Measurements from ENCODE around the gene DTD1. TPM values are rescaled to one million over a fixed set of nuclear protein-coding genes. Genes with fewer than 3 reads are reported as not detected.

Gene DTD1
- total and polyA plus RNA-seq, 11 donors: 8.0 to 30.3 (median 15.6) TPM

- peaks cover 0 to 13% (median 5%) of the 10 kb centered on the region in 12 donors for H3K4me1 ChIP-seq
- peak overlapping the region; percentile 61 to 96 (median 90) for H3K27ac ChIP-seq
- intact Hi-C loops (cut with DNase I): loop anchor here in 6 of 10 donors (2.0 to 10.0 kb wide), 6 partner anchors 49 to 509 kb away; partner anchors contain the start of genes SMIM26 (in 2 of the 6), DTD1 (in 1 of the 6), RBBP9 (in 1 of the 6) and ZNF133 (in 1 of the 6)
- peaks cover 0 to 4% (median 0%) of the 10 kb centered on the region in 9 donors for H3K27me3 ChIP-seq
- peak in 1 of 2 donors; percentile 80 for TF ChIP-seq POLR2A (IDR thresholded peaks at IDR 0.05)
- TF ChIP-seq CTCF (IDR thresholded peaks at IDR 0.05): peak in 4 of 12 donors; percentile 16 to 28 (median 24)
- H3K36me3 ChIP-seq: no peaks in the 10 kb centered on the region
- DNase-seq (peak; percentile 88 to 95 (median 91)), ATAC-seq (peak; percentile 99 to 100 (median 100))
- peak overlapping the region; percentile 64 to 93 (median 84) for H3K4me3 ChIP-seq
- WGBS, 4 donors: 7 to 14% (median 9%) methylated on average over 17 to 29 of the region's 29 CpGs
- peaks cover 0 to 14% (median 1%) of the 10 kb centered on the region in 12 donors for H3K9me3 ChIP-seq
These were observed 206.0 kb downstream of the DTD1 start for GRCh38 chr20:18793625-18794427.

- no peak for DNase-seq
- Histone ChIP-seq H3K4me1 (peaks cover 0 to 13% (median 5%) of the 10 kb centered on the region in 12 donors), H3K27ac (peak overlapping the region in 11 of 12 donors; percentile 74 to 96 (median 91)), H3K36me3 (no peaks in the 10 kb centered on the region), H3K27me3 (peaks cover 0 to 4% (median 0%) of the 10 kb centered on the region in 9 donors), H3K9me3 (peaks cover 0 to 14% (median 1%) of the 10 kb centered on the region in 12 donors), H3K4me3 (peak overlapping the region; percentile 64 to 93 (median 84))
- intact Hi-C loops (cut with DNase I): loop anchor here in 6 of 10 donors (2.0 to 10.0 kb wide), 6 partner anchors 48 to 510 kb away; partner anchors contain the start of genes SMIM26 (in 2 of the 6), DTD1 (in 1 of the 6), RBBP9 (in 1 of the 6) and ZNF133 (in 1 of the 6)
- no peak for ATAC-seq
- WGBS, 4 donors: 46 to 69% (median 55%) methylated on average over 3 of the region's 3 CpGs
- TF ChIP-seq CTCF (IDR thresholded peaks at IDR 0.05) (no peak), POLR2A (IDR thresholded peaks at IDR 0.05) (no peak)
These were observed 206.6 kb downstream of the DTD1 start for GRCh38 chr20:18794428-18794787.

- WGBS, 4 donors: 91 to 96% (median 95%) methylated on average over 4 of the region's 4 CpGs
These were observed 207.5 kb downstream of the DTD1 start for GRCh38 chr20:18795366-18795765.

More at GRCh38 chr20:18795366-18795765, 207.5 kb downstream of the DTD1 start:
- Histone ChIP-seq H3K4me3 (no peak overlapping the region), H3K27ac (no peak overlapping the region), H3K9me3 (peaks cover 0 to 14% (median 1%) of the 10 kb centered on the region in 12 donors), H3K27me3 (no peaks in the 10 kb centered on the region), H3K36me3 (no peaks in the 10 kb centered on the region), H3K4me1 (peaks cover 0 to 13% (median 5%) of the 10 kb centered on the region in 12 donors)
- DNase-seq: no peak
- ATAC-seq: no peak
- TF ChIP-seq POLR2A (IDR thresholded peaks at IDR 0.05): no peak
- no peak for TF ChIP-seq CTCF (IDR thresholded peaks at IDR 0.05)
- intact Hi-C loops (cut with DNase I): loop anchor here in 6 of 10 donors (2.0 to 10.0 kb wide), 6 partner anchors 47 to 511 kb away; partner anchors contain the start of genes SMIM26 (in 2 of the 6), DTD1 (in 1 of the 6), RBBP9 (in 1 of the 6) and ZNF133 (in 1 of the 6)

Data from heart left ventricle (tissue), 16 donors.